Body of pancreas (tissue), 4 donors: ENCODE results near the gene SYF2. TPM values are rescaled to one million over a fixed set of nuclear protein-coding genes. Genes with fewer than 3 reads are reported as not detected.
"Not testable (repeated sequence)": the region's sequence is repeated elsewhere in the genome, so short reads cannot be mapped to it uniquely, and the experiment has no call there.

Experiments used
- ATAC-seq: fragments of 150-250 bp; one replicate; pipeline ENCODE4 v1.9.1; 2016
- DNase-seq, 4 donors: peaks; one replicate each; pipeline ENCODE4 v3.0.0-alpha.2; 2019
- H3K27ac ChIP-seq, 4 donors: fragments of 200-600 bp; sonication (generic); 1 replicate in 3 of 4; 2 replicates in 1 of 4; pipeline versions ENCODE4 v1.5.1 to v1.6.1; 2016 to 2019; ENCODE audit warnings: mild to moderate bottlenecking in 1 of 4, mixed read lengths in 1 of 4, moderate library complexity in 1 of 4
- H3K27me3 ChIP-seq, 2 donors: fragments of 200-600 bp; sonication (generic); one replicate each; pipeline ENCODE4 v1.6.0; 2016; ENCODE audit warnings: mild to moderate bottlenecking in 1 of 2
- H3K36me3 ChIP-seq, 2 donors: fragments of 200-600 bp; sonication (generic); replicated peaks in 1 of 2; 2 replicates each; pipeline ENCODE4 v1.5.1; 2016; ENCODE audit warnings: low read depth in 2 of 2; ENCODE audit not compliant: insufficient read depth in 1 of 2
- H3K4me1 ChIP-seq: fragments of 200-600 bp; sonication (generic); one replicate; pipeline ENCODE4 v1.6.0; 2016
- H3K4me3 ChIP-seq, 2 donors: fragments of 200-600 bp; sonication (generic); 1 replicate in 1 of 2; 2 replicates in 1 of 2; pipeline ENCODE4 v1.5.1; 2016 to 2019
- H3K9me3 ChIP-seq, 3 donors: fragments of 200-600 bp; sonication (generic); 1 replicate in 2 of 3; 2 replicates in 1 of 3; pipeline ENCODE4 v1.5.1; 2016
- CTCF ChIP-seq, 7 experiments: fragments of 450-650 bp in 4 of 7; fragments of 200-600 bp in 3 of 7; sonication (generic) in 3 of 7; IDR thresholded peaks; one replicate each; pipeline ENCODE4 v1.5.1; 2016 to 2019; ENCODE audit warnings: antibody characterized with exemption in 7 of 7
- POLR2A ChIP-seq, 3 donors: fragments of 450-650 bp; IDR thresholded peaks; one replicate each; pipeline ENCODE4 v1.6.1; 2016; ENCODE audit warnings: antibody characterized with exemption in 3 of 3, mild to moderate bottlenecking in 2 of 3
- WGBS, 2 donors: methylation state at CpG; one replicate each; pipeline ENCODE4 v1.1.5; 2017; 5-methylcytosine and 5-hydroxymethylcytosine counted together
- intact Hi-C: fragments of 100-400 bp; cut with DNase I; formaldehyde crosslinking; loops from one replicate; pipeline ENCODE4 v1.15.1; 2023
- total RNA-seq, 2 donors: library from RNA; depleted of rRNA; stranded (reverse); fragments of >200 nt; gene quantifications; one replicate each; pipeline ENCODE4 v1.1.0, GENCODE V29; 2016

Gene SYF2
- total RNA-seq, 2 donors from 2014 or later: 25.7 to 48.5 TPM

GRCh38 chr1:25190260-25190659 is 42.0 kb downstream of the SYF2 start:
- no peak overlapping the region for H3K4me3 ChIP-seq
- H3K36me3 ChIP-seq: no peaks in the 10 kb centered on the region
- no peak for ATAC-seq
- no peaks in the 10 kb centered on the region for H3K9me3 ChIP-seq
- H3K27me3 ChIP-seq: no peaks in the 10 kb centered on the region
- intact Hi-C loops: no loop called here
- no peaks in the 10 kb centered on the region for H3K4me1 ChIP-seq
- no peak for DNase-seq
- WGBS, 2 donors: 67 to 72% methylated on average over 2 of the region's 2 CpGs
- no peak for TF ChIP-seq POLR2A (IDR thresholded peaks at IDR 0.05)
- TF ChIP-seq CTCF (IDR thresholded peaks at IDR 0.05): no peak
- H3K27ac ChIP-seq: no peak overlapping the region

DNA sequence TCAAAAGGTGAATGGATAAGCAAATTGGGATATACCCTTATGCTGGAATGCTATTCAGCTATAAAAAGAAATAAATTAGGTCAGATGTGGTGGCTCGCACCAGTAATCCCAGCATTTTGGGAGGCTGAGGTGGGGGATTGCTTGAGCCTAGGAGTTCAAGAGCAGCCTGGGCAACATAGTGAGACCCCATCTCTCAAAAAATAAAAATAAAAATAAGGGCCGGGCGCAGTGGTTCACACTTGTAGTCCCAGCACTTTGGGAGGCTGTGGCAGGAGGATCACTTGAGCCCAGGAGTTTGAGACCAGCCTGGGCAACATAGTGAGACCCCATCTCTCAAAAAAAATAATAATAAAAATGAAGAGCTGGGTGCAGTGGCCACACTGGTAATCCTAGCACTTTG is 44.4 kb downstream of the SYF2 start:
- H3K27ac ChIP-seq, H3K27me3 ChIP-seq, H3K9me3 ChIP-seq, intact Hi-C loops, DNase-seq, H3K4me1 ChIP-seq, ATAC-seq, H3K36me3 ChIP-seq, H3K4me3 ChIP-seq: not testable (repeated sequence)
- 96 to 97% methylated on average over 3 of the region's 3 CpGs for WGBS, 2 donors

DNA sequence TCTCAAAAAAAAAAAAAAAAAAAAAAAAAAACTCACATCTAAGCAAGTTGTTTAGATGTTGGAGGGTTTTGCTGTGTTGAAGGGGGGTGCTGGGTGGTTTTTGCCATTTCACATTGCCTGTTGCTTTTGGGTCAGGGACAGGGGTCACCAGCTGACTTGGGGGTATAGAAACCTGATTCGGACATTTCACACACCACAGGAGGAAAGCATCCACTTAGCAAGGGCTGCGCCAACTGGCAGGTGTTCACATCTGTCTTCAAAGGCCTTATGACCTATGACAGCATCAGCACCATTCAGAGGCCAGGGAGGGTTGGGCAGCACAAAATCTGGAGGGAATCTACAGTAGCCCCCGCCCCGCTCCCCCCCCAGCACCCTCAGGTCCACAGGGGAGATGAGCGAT is 45.2 kb downstream of the SYF2 start:
- H3K4me1 ChIP-seq: no peaks in the 10 kb centered on the region
- H3K9me3 ChIP-seq: no peaks in the 10 kb centered on the region
- ATAC-seq (no peak), DNase-seq (no peak)
- no peak for TF ChIP-seq POLR2A (IDR thresholded peaks at IDR 0.05)
- TF ChIP-seq CTCF (IDR thresholded peaks at IDR 0.05): no peak
- no peak overlapping the region for H3K4me3 ChIP-seq
- H3K36me3 ChIP-seq: no peaks in the 10 kb centered on the region
- H3K27ac ChIP-seq: no peak overlapping the region
- WGBS, 2 donors: 83 to 87% methylated on average over 5 of the region's 5 CpGs
- intact Hi-C loops: no loop called here
- H3K27me3 ChIP-seq: no peaks in the 10 kb centered on the region

DNA sequence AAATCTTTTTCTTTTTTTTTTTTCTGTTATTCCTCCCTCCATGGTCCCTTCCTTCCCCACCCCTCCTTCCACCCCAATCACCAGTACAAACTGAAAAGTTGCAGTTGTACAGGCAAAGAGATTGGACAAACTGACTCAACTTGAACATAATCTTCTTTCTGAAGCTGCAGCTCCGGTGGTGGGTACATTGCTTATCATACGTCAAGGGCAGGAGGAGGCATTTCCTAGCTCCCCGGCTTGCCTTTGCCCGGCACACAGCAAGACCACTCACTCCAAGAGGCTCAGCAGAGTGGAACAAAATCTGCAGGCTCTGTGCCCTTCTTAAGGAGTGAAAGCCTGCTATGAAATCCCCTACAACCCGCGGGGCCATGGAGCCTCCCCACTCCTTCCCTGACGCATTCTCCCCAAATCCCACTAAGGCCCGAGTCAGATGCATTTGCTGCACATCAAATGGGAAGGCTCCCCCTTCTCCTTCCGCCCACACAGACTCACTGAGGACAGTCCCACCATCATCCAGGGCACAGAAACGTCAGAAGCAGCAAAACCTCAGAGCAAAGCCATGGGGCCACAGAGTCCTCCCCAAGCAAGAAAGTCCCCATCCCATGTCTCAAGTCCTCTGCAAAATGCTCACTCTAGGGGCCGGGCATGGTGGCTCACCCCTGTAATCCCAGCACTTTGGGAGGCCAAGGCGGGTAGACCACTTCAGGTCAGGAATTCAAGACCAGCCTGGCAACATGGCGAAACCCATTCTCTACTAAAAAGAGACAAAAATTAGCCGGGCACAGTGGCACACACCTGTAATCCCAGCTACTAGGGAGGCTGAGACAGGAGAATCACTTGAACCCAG is 45.9 kb downstream of the SYF2 start:
- TF ChIP-seq POLR2A (IDR thresholded peaks at IDR 0.05): no peak
- no peak for TF ChIP-seq CTCF (IDR thresholded peaks at IDR 0.05)
- no peak overlapping the region for H3K4me3 ChIP-seq
- intact Hi-C loops: no loop called here
- no peaks in the 10 kb centered on the region for H3K27me3 ChIP-seq
- H3K4me1 ChIP-seq: no peaks in the 10 kb centered on the region
- H3K36me3 ChIP-seq: no peaks in the 10 kb centered on the region
- 75 to 84% methylated on average over 11 to 14 of the region's 14 CpGs for WGBS, 2 donors
- no peak overlapping the region for H3K27ac ChIP-seq
- ATAC-seq (no peak), DNase-seq (no peak)
- no peaks in the 10 kb centered on the region for H3K9me3 ChIP-seq

GRCh38 chr1:25185409-25186160 is 46.7 kb downstream of the SYF2 start:
- no peak for TF ChIP-seq POLR2A (IDR thresholded peaks at IDR 0.05)
- no peak overlapping the region for H3K4me3 ChIP-seq
- WGBS, 2 donors: 58 to 73% methylated on average over 10 of the region's 10 CpGs
- no peak for ATAC-seq
- H3K36me3 ChIP-seq: no peaks in the 10 kb centered on the region
- no peak overlapping the region for H3K27ac ChIP-seq
- no peaks in the 10 kb centered on the region for H3K27me3 ChIP-seq
- intact Hi-C loops: no loop called here
- H3K4me1 ChIP-seq: no peaks in the 10 kb centered on the region
- no peak for DNase-seq
- H3K9me3 ChIP-seq: no peaks in the 10 kb centered on the region
